Panc1 (cell line): ENCODE data around the gene ZNF503. TPM values are rescaled to one million over a fixed set of nuclear protein-coding genes. Genes with fewer than 3 reads are reported as not detected.

Experiments
- ATAC-seq: fragments of 200-7000 bp; cut with Tn5 transposase; 2 replicates; pipeline ENCODE4 v1.9.1; 2020; ENCODE audit warnings: mild to moderate bottlenecking, moderate library complexity
- BruUV-seq: library from RNA; stranded (reverse); fragments of 400-500 nt; replicated peaks from 2 replicates; lab custom pipeline; 2021; lab: Mats Ljungman, UMichigan
- CTCF ChIA-PET: fragments of 300-600 bp; sonication (Branson Sonifier 250); formaldehyde crosslinking; loops from one replicate; lab custom pipeline; 2022; ENCODE audit warnings: antibody characterized with exemption; lab: Charles Lee
- POLR2A ChIA-PET: fragments of 300-600 bp; sonication (Branson Sonifier 250); formaldehyde crosslinking; loops from one replicate; lab custom pipeline; 2022; ENCODE audit warnings: antibody characterized with exemption; lab: Charles Lee
- DNase-seq: peaks from one replicate; pipeline ENCODE4 v3.0.0-alpha.2; 2010; ENCODE audit warnings: low read depth, low spot score
- H3K27ac ChIP-seq: 2 replicates; pipeline ENCODE4 v1.5.1; 2011; ENCODE audit warnings: mild to moderate bottlenecking, low read length, inconsistent platforms
- H3K27me3 ChIP-seq: fragments of 200-500 bp; sonication (Bioruptor generic); 2 replicates; pipeline ENCODE4 v1.6.0; 2014; ENCODE audit warnings: low read length, inconsistent platforms; ENCODE audit not compliant: control insufficient read depth, insufficient read depth
- H3K36me3 ChIP-seq: fragments of 200-500 bp; sonication (Bioruptor generic); 2 replicates; pipeline ENCODE4 v1.5.1; 2014; ENCODE audit warnings: inconsistent platforms, mild to moderate bottlenecking, low read length, moderate library complexity; ENCODE audit not compliant: control insufficient read depth, insufficient read depth
- H3K4me1 ChIP-seq: 2 replicates; pipeline ENCODE4 v1.5.1; 2011; ENCODE audit warnings: inconsistent platforms, mild to moderate bottlenecking, low read length, moderate library complexity; ENCODE audit not compliant: control insufficient read depth, insufficient read depth
- H3K4me3 ChIP-seq, 2 experiments: 2 replicates each; pipeline ENCODE4 v1.5.1; 2011 to 2012; ENCODE audit warnings: low read depth in 2 of 2, low read length in 2 of 2, mild to moderate bottlenecking in 2 of 2, inconsistent platforms in 1 of 2, moderate library complexity in 1 of 2
- H3K9me3 ChIP-seq: fragments of 200-500 bp; sonication (Bioruptor generic); 2 replicates; pipeline ENCODE4 v1.5.1; 2014; ENCODE audit warnings: low read depth, mild to moderate bottlenecking, inconsistent platforms, low read length, moderate library complexity; ENCODE audit not compliant: control insufficient read depth, insufficient read depth
- CTCF ChIP-seq: fragments of 450-650 bp; IDR thresholded peaks from 2 replicates; pipeline ENCODE4 v1.5.1; 2017; ENCODE audit warnings: mild to moderate bottlenecking
- POLR2AphosphoS5 ChIP-seq: IDR thresholded peaks from 2 replicates; pipeline ENCODE4 v1.6.1; 2012; ENCODE audit warnings: mild to moderate bottlenecking, low read depth, low read length, moderate library complexity
- SIN3A ChIP-seq: IDR thresholded peaks from 2 replicates; pipeline ENCODE4 v1.6.1; 2012; ENCODE audit warnings: low read depth, mild to moderate bottlenecking, low read length, moderate library complexity, borderline replicate concordance; ENCODE audit not compliant: insufficient read depth
- TCF7L2 ChIP-seq: IDR thresholded peaks from 2 replicates; pipeline ENCODE4 v1.6.1; 2011; ENCODE audit warnings: mild to moderate bottlenecking, low read depth, low read length, inconsistent platforms
- in situ Hi-C: cut with HindIII; loops from 2 replicates; pipeline ENCODE4 v1.10.0; 2016; ENCODE audit warnings: low sequenced_read_pairs, low pct_unique_long_range_greater_than_20kb
- intact Hi-C: fragments of 100-400 bp; cut with micrococcal nuclease; formaldehyde crosslinking; loops from one replicate; pipeline ENCODE4 v1.10.0; 2022; ENCODE audit not compliant: unreplicated experiment
- total RNA-seq: library from RNA; stranded (reverse); gene quantifications from one replicate; pipeline ENCODE4 v1.2.1, GENCODE V29; 2021; ENCODE audit not compliant: unreplicated experiment
- TF ChIP-seq, protein P1 (sequence below), 2 experiments: IDR thresholded peaks; 2 replicates each; pipeline ENCODE4 v1.6.1; 2011 to 2012; ENCODE audit warnings: low read depth in 2 of 2, control low read depth in 1 of 2, low read length in 1 of 2, mild to moderate bottlenecking in 1 of 2, moderate library complexity in 1 of 2; ENCODE audit not compliant: insufficient read depth in 1 of 2

ZNF503 gene
- total RNA-seq, 1 experiment from 2014 or later: 10.4 TPM

DNA sequence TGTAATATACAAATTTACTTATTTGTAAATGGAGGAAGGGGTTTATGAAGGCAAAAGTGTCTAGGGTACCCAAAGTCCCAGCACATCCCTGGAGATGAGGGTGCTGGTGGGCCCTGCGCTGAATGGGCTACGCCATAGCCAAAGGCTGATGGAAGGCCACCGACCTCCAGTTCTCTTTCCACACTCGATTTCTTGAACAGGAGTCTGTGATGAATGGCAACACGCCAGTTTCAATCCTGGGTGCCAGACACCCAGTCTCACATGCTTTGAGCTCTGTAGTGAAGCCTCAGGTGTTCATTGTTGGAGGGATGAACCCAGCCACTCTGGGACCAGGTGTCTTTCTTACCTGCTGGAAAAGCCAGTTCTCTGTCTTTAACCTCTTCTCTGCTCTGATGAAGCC lies 30.6 kb upstream of the ZNF503 start:
- intact Hi-C loops (no loop called here), in situ Hi-C loops (no loop called here)
- Histone ChIP-seq H3K36me3 (no peaks in the 10 kb centered on the region), H3K27ac (no peak overlapping the region), H3K4me3 (no peak overlapping the region; a peak in 1 of 4 replicates), H3K27me3 (peaks cover 20% of the 10 kb centered on the region), H3K9me3 (no peaks in the 10 kb centered on the region), H3K4me1 (0 out of 2 replicates have a peak, but pooled peaks cover 3% of the 10 kb centered on the region)
- no peak; the same call in 1 of the 2 replicates for ATAC-seq
- DNase-seq: no peak
- CTCF ChIA-PET: no interaction called here
- BruUV-seq: no TSS peak
- POLR2A ChIA-PET: no interaction called here
- no peak for TF ChIP-seq SIN3A
- TF ChIP-seq TCF7L2: no peak
- TF ChIP-seq, protein P1, sequence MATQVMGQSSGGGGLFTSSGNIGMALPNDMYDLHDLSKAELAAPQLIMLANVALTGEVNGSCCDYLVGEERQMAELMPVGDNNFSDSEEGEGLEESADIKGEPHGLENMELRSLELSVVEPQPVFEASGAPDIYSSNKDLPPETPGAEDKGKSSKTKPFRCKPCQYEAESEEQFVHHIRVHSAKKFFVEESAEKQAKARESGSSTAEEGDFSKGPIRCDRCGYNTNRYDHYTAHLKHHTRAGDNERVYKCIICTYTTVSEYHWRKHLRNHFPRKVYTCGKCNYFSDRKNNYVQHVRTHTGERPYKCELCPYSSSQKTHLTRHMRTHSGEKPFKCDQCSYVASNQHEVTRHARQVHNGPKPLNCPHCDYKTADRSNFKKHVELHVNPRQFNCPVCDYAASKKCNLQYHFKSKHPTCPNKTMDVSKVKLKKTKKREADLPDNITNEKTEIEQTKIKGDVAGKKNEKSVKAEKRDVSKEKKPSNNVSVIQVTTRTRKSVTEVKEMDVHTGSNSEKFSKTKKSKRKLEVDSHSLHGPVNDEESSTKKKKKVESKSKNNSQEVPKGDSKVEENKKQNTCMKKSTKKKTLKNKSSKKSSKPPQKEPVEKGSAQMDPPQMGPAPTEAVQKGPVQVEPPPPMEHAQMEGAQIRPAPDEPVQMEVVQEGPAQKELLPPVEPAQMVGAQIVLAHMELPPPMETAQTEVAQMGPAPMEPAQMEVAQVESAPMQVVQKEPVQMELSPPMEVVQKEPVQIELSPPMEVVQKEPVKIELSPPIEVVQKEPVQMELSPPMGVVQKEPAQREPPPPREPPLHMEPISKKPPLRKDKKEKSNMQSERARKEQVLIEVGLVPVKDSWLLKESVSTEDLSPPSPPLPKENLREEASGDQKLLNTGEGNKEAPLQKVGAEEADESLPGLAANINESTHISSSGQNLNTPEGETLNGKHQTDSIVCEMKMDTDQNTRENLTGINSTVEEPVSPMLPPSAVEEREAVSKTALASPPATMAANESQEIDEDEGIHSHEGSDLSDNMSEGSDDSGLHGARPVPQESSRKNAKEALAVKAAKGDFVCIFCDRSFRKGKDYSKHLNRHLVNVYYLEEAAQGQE (IDR thresholded peaks at IDR 0.05; ENCODE audit: insufficient read depth in 1 of 2, low read depth in 2 of 2, low read length in 1 of 2): no peak
- TF ChIP-seq CTCF: no peak
- no peak for TF ChIP-seq POLR2AphosphoS5

- BruUV-seq: no TSS peak
- peak within 1 kb of the TSS; percentile 40 to 45 for H3K4me3 ChIP-seq
- H3K27me3 ChIP-seq: peaks cover 20% of the 10 kb centered on the region
- H3K4me1 ChIP-seq: 0 out of 2 replicates have a peak, but pooled peaks cover 3% of the 10 kb centered on the region
- H3K36me3 ChIP-seq: no peaks in the 10 kb centered on the region
- ATAC-seq (peak; percentile 83), DNase-seq (no peak)
- CTCF ChIA-PET: no interaction called here
- POLR2A ChIA-PET: interaction anchor here (0.7 kb wide), 1 partner anchor 19 kb away, joined by 6 read pairs; no protein-coding TSS in a partner anchor
- no peak for TF ChIP-seq POLR2AphosphoS5
- no peak for TF ChIP-seq CTCF
- TF ChIP-seq, protein P1 (IDR thresholded peaks at IDR 0.05; ENCODE audit: insufficient read depth in 1 of 2, low read depth in 2 of 2, low read length in 1 of 2): no peak
- TF ChIP-seq TCF7L2: no peak
- no peak for TF ChIP-seq SIN3A
- intact Hi-C loops (no loop called here), in situ Hi-C loops (no loop called here)
- no peaks in the 10 kb centered on the region for H3K9me3 ChIP-seq
- no peak within 1 kb of the TSS for H3K27ac ChIP-seq
Measured at GRCh38 chr10:75431180-75432111, 29.9 kb upstream of the ZNF503 start, which contains the start of gene LRMDA. Gene LRMDA, plus strand, starts transcription at chr10:75431624.
